HL-60 (cell line): ENCODE results near the gene STON1.

Experiments
- DNase-seq, 2 experiments: peaks; one replicate each; pipeline ENCODE4 v3.0.0-alpha.2; 2010 to 2020; ENCODE audit warnings: low read depth in 1 of 2, low spot score in 1 of 2
- H3K27ac ChIP-seq: fragments of 250-450 bp; sonication (Bioruptor Pico); replicated peaks from 2 replicates; pipeline ENCODE4 v1.5.1; 2020; ENCODE audit warnings: mild to moderate bottlenecking, moderate library complexity
- H3K27me3 ChIP-seq: fragments of 250-450 bp; sonication (Bioruptor Pico); 2 replicates; pipeline ENCODE4 v1.5.1; 2021; ENCODE audit warnings: mild to moderate bottlenecking, moderate library complexity; ENCODE audit not compliant: insufficient read depth, poor library complexity, severe bottlenecking
- H3K4me3 ChIP-seq: replicated peaks from 2 replicates; pipeline ENCODE4 v1.5.1; 2011; ENCODE audit warnings: mild to moderate bottlenecking, control low read depth, low read length; ENCODE audit not compliant: insufficient read depth
- CTCF ChIP-seq: IDR thresholded peaks from one replicate; pipeline ENCODE4 v1.5.1; 2011; ENCODE audit warnings: low read length, control low read depth, inconsistent platforms; ENCODE audit not compliant: insufficient read depth
- GABPA ChIP-seq: IDR thresholded peaks from 2 replicates; pipeline ENCODE4 v1.6.1; 2012; ENCODE audit warnings: low read depth
- POLR2AphosphoS5 ChIP-seq: IDR thresholded peaks from 2 replicates; pipeline ENCODE4 v1.6.1; 2012; ENCODE audit warnings: low read depth
- REST ChIP-seq: IDR thresholded peaks from 2 replicates; pipeline ENCODE4 v1.6.1; 2012; ENCODE audit warnings: low read depth; ENCODE audit not compliant: insufficient replicate concordance
- SPI1 ChIP-seq: IDR thresholded peaks from 2 replicates; pipeline ENCODE4 v1.6.1; 2012; ENCODE audit warnings: low read depth, mild to moderate bottlenecking, borderline replicate concordance

The STON1 gene

GRCh38 chr2:48511849-48512470, 18.0 kb upstream of the STON1 start:
- no peak for TF ChIP-seq POLR2AphosphoS5
- no peak for TF ChIP-seq CTCF
- TF ChIP-seq GABPA = no peak
- no peak for TF ChIP-seq SPI1
- no peak for TF ChIP-seq REST
- no peak for DNase-seq
- H3K27me3 ChIP-seq = no peaks in the 10 kb centered on the region
- H3K4me3 ChIP-seq = no peak overlapping the region
- no peak overlapping the region for H3K27ac ChIP-seq

GRCh38 chr2:48512571-48512970, 17.4 kb upstream of the STON1 start:
- Histone ChIP-seq H3K4me3 (no peak overlapping the region), H3K27ac (no peak overlapping the region), H3K27me3 (no peaks in the 10 kb centered on the region)
- TF ChIP-seq SPI1 (no peak), GABPA (no peak), REST (no peak), CTCF (no peak), POLR2AphosphoS5 (no peak)
- no peak for DNase-seq

- DNase-seq = no peak
- H3K4me3 ChIP-seq = no peak overlapping the region
- TF ChIP-seq GABPA (no peak), POLR2AphosphoS5 (no peak), SPI1 (no peak), REST (no peak), CTCF (no peak)
- no peaks in the 10 kb centered on the region for H3K27me3 ChIP-seq
- no peak overlapping the region for H3K27ac ChIP-seq
These were observed 15.5 kb upstream of the STON1 start for GRCh38 chr2:48514348-48515003.
